GM18511 (cell line): ENCODE measurements around the gene SUV39H1.

ENCODE experiments used
- ATAC-seq: cut with Tn5 transposase; IDR thresholded peaks from one replicate; pipeline ENCODE4 v1.9.1; 2021; ENCODE audit warnings: mild to moderate bottlenecking, moderate library complexity; ENCODE audit not compliant: unreplicated experiment

Gene SUV39H1

GRCh38 chrX:48711929-48712505, 15.5 kb downstream of the SUV39H1 start:
- ATAC-seq = no peak

DNA sequence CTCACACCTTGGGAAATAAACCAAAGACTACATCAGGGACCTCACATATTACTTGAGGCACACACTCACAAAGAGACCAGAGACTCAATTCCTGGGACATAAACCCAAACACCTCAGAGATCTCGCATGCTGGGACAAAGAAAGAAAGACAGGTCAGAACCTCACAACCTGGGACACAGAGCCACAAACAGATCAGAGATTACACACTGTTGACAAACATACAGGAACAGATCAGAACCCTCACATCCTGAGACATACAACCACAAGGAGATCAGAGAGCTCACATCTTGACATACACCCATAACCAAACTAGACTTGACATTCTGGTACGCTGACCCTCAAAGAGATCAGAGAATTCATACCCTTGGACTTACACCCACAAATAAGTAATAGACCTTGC, 17.3 kb downstream of the SUV39H1 start:
- ATAC-seq = no peak

GRCh38 chrX:48714573-48714972, 18.0 kb downstream of the SUV39H1 start:
- no peak for ATAC-seq

DNA sequence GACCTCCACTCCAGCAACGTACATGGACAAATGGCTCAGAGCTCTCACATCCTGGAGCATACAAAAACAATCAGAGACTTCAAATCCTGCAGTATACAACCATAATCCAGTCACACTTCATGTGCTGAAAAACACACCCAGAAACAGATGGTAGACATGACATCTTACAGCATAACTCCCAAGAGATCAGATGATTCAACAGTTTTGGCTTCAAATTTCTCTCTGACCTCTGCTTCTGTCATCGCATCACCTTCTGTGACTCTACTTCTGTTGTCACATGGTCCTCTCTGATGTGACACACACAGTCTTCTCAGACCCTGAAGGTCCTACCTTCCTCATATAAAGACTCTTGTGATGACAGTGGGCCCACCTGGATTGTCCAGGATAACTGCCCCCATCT, 18.5 kb downstream of the SUV39H1 start:
- no peak for ATAC-seq

GRCh38 chrX:48715876-48716502, 19.5 kb downstream of the SUV39H1 start:
- ATAC-seq = no peak

DNA sequence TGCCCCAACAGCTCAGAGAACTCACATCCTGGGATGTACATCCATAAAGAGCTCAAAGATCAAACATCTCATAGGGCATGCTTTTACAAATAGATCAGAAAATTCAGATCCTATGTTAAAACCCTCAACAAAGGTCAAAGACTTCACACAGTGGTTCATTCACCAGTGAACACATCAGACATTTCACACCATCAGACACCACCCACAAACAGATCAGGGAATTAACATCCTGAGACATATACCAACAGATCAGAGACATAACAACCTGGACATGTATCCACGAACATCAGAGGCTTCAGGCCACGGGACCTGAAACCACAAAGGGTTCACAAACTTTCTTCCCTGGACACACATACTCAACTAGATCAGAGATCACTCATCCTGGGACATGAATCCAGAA, 23.4 kb downstream of the SUV39H1 start:
- ATAC-seq = no peak

DNA sequence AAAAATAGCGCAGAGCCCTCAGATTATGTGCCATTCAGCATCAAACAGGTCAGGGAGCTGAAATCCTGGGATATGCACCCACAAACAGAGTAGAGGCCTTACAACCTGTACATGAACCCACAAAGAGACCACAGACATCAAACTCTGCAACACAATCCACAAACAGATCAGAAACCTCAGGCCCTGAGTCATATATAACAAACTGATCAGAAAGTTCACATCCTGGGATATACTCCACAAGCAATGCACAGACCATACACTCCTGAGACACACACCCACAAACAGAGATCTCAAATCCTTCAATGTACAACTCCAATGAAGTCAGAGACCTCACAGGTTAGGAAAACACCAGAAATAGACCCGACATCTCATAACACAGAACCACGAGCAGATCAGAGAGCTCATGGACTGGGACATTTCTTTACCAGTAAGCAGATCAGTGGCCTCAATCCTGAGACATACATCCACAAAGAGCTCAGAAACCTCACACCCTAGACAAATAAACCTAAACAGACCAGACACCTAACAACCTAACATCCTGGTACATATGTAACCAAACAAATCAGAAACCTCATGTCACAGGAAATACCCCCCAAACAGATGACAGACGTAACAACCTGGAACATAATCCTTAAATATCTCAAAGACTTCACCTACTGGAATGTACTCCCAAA, 24.2 kb downstream of the SUV39H1 start:
- ATAC-seq = no peak

DNA sequence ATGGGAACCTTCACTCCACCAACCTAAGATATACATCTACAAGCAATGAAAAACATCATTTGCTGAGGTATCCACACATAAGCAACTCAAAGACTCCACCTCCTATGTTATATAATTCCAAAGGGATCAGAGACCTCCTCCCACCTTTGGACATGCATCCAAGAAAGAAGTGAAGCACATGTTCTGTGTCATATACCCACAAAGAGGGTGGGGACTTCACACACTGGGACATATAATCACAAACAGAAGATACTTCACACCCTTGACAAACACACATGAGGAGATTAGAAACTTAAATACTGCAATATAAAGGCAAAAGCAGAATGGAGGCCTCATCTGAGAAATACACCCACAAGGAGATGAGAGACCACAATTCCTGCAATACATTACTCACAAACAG, 25.4 kb downstream of the SUV39H1 start:
- no peak for ATAC-seq

GRCh38 chrX:48726596-48726995, 30.1 kb downstream of the SUV39H1 start:
- ATAC-seq = no peak

DNA sequence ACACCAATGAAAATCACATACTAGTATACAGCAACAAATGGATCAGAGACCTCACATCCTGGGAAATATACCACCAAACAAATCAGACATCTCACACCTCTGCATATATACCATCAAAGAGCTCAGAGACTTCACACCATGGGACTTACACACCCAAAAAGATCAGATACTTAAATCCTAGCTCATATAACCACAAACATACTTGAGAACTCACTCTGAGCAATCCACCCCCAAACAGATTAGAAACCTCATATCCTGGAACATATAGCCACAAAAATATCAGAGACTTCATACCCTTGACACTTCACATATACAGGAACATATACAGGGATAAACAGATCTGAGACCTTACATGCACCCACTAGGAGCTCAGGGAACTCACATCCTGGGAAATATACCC, 32.1 kb downstream of the SUV39H1 start:
- no peak for ATAC-seq

DNA sequence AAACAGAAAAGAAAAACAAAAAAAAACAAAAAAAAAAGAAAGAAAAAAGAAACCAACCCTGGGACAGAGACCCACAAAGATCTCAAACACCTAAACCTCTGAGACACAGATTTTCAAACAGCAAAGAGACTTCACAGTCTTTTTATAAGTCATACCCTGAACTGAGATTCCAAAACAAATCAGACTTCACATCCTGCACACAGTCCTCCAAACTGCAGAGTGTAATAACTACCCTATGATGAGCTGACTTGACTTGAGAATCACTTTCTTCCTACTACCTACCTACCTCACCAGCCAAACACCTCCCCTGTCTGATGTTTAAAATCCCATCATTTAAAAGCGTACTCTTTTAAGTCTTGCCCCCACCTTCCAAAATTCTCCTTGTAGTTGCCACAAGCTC, 39.8 kb downstream of the SUV39H1 start:
- no peak for ATAC-seq

DNA sequence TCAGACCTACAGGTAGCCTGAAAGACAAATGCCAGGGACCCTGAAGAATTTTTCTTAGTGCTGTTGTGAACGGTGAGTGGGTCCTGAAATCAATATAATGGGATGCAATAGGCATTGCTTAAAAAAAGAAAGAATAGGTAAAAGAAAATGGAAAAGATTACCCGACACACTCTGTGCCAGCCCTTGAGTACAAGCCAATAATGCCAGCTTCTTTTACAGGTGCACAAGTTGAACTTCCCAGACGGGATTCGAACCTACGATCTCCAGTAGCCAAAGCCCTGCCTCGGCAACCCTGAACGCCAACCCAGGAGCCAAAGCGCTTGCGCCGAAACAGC, 40.3 kb downstream of the SUV39H1 start:
- ATAC-seq = no peak

- peak; percentile 98 for ATAC-seq
Observed at GRCh38 chrX:48737213-48737938, 40.8 kb downstream of the SUV39H1 start.

DNA sequence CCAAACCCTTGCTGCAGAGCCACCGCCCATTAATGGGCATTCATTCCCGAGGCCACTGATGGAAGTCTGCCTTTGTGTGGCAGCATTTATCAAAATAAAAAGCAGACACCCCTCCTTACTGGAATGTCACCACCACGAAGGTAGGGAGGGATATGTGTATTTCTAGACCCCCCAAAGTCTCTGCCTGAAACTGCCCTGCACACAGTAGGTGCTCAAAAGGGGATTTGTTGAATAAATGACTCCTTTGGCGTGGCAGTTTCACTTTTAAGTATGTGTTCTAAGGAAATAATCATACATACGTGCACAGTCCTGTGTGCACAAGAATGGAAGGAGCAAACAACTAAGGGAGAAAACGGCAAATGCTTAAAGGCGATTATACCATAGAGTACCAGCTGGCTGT, 41.4 kb downstream of the SUV39H1 start:
- no peak for ATAC-seq

DNA sequence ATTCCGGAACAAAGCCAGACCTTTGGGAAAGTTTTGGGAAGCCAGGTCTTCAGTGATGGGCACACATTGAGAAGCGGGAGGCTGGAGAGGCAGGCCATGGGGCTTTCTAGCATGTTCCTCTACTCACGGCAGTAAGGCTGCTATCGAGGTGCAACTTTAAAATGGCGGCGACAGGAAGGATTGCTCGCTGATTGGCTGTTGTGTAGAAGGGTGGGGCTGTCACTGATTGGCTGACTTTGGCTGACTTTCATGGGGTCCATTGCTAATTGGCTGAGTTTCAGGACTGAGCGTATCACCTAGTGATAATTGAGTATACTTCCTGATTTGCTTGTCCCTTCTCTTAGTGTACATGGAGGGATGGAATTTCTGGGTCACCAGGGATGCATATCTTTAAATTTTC, 45.3 kb downstream of the SUV39H1 start:
- ATAC-seq = no peak

- no peak for ATAC-seq
Observed at GRCh38 chrX:48745222-48745621, 48.7 kb downstream of the SUV39H1 start.

GRCh38 chrX:48747415-48748016, 51.0 kb downstream of the SUV39H1 start:
- no peak for ATAC-seq

GRCh38 chrX:48749182-48749581, 52.6 kb downstream of the SUV39H1 start:
- ATAC-seq = no peak

DNA sequence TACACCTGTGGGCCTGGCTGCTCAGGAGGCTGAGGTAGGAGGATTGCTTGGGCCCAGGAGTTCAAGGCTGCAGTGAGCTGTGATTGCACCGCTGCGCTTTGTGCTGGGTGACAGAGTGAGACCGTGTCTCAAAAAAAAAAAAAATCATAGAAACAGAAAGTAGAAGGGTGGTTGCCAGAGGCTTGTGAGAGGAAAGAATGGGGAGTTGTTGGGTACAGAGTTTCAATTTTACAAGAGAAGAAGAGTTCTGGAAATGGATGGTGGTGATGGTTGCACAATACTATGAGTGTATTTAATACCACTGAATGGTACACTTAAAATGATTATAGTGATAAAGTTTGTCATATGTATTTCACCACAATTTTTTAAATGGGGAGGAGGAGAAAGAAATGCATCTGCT, 54.8 kb downstream of the SUV39H1 start:
- ATAC-seq = no peak

- ATAC-seq = no peak
Observed at GRCh38 chrX:48752498-48752897, 56.0 kb downstream of the SUV39H1 start.

DNA sequence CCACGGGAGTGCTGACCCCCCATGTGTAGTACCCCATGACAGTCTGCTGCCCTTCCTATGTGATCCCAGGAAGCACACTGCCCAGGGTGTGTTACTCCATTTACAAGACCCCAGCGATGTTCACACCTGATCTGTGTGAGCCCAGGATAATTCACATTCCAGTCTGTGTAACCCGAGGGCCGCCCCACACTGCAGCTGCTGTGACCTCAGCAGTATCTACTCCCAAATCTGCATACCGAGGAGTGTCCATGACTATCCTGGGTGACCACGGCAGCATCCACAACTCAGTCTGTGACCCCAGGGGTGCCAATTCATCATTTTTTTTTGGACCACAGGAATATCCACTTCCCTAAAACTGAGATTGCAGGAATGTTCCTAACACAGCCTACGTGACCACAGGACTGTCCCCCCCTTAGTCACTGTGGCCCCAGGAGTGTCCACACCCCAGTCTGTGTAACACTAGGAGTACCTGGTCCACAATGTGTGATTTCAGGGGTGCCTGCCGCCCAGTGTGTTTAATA, 57.2 kb downstream of the SUV39H1 start:
- ATAC-seq = no peak
